ENCODE measurements around the gene CHRNA10.
A peak's percentile ranks its signal among the peaks of the same experiment; 100 is the strongest.

CHRNA10 gene

GRCh38 chr11:3641191-3641590 lies 30.0 kb downstream of the CHRNA10 start:
- DNase-seq, result no peak
- in situ Hi-C loops (cut with MboI; ENCODE audit: low pct_unique_long_range_greater_than_20kb, low sequenced_read_pairs), result no loop called here

- DNase-seq, result no peak
- in situ Hi-C loops (cut with MboI; ENCODE audit: low pct_unique_long_range_greater_than_20kb, low sequenced_read_pairs), result no loop called here
Measured at GRCh38 chr11:3639841-3640240, 31.3 kb downstream of the CHRNA10 start.

GRCh38 chr11:3638513-3638912 lies 32.7 kb downstream of the CHRNA10 start:
- DNase-seq, result no peak
- in situ Hi-C loops (cut with MboI; ENCODE audit: low pct_unique_long_range_greater_than_20kb, low sequenced_read_pairs), result no loop called here

- no peak for DNase-seq
Measured at GRCh38 chr11:3637201-3637600, 34.0 kb downstream of the CHRNA10 start.

GRCh38 chr11:3635641-3636375 lies 35.4 kb downstream of the CHRNA10 start:
- in situ Hi-C loops (cut with MboI; ENCODE audit: low pct_unique_long_range_greater_than_20kb, low sequenced_read_pairs), result no loop called here
- DNase-seq, result no peak

More at GRCh38 chr11:3637201-3637600, 34.0 kb downstream of the CHRNA10 start:
- in situ Hi-C loops (cut with MboI; ENCODE audit: low pct_unique_long_range_greater_than_20kb, low sequenced_read_pairs), result no loop called here

- no peak for DNase-seq
- in situ Hi-C loops (cut with MboI; ENCODE audit: low pct_unique_long_range_greater_than_20kb, low sequenced_read_pairs), result no loop called here
Measured at GRCh38 chr11:3632070-3632660, 39.0 kb downstream of the CHRNA10 start.

GRCh38 chr11:3631331-3631730 lies 39.9 kb downstream of the CHRNA10 start:
- DNase-seq, result no peak
- in situ Hi-C loops (cut with MboI; ENCODE audit: low pct_unique_long_range_greater_than_20kb, low sequenced_read_pairs), result no loop called here

- in situ Hi-C loops (cut with MboI; ENCODE audit: low pct_unique_long_range_greater_than_20kb, low sequenced_read_pairs), result no loop called here
- no peak for DNase-seq
Measured at GRCh38 chr11:3627291-3627690, 43.9 kb downstream of the CHRNA10 start.

GRCh38 chr11:3626250-3626960 lies 44.8 kb downstream of the CHRNA10 start:
- DNase-seq, result peak; percentile 94
- in situ Hi-C loops (cut with MboI; ENCODE audit: low pct_unique_long_range_greater_than_20kb, low sequenced_read_pairs), result no loop called here

- no peak for DNase-seq
- in situ Hi-C loops (cut with MboI; ENCODE audit: low pct_unique_long_range_greater_than_20kb, low sequenced_read_pairs), result no loop called here
Measured at GRCh38 chr11:3623767-3624458, 47.3 kb downstream of the CHRNA10 start.

- in situ Hi-C loops (cut with MboI; ENCODE audit: low pct_unique_long_range_greater_than_20kb, low sequenced_read_pairs), result no loop called here
- no peak for DNase-seq
Measured at GRCh38 chr11:3623121-3623520, 48.1 kb downstream of the CHRNA10 start.

- DNase-seq, result no peak
- in situ Hi-C loops (cut with MboI; ENCODE audit: low pct_unique_long_range_greater_than_20kb, low sequenced_read_pairs), result no loop called here
Measured at GRCh38 chr11:3622521-3622920, 48.7 kb downstream of the CHRNA10 start.

- in situ Hi-C loops (cut with MboI; ENCODE audit: low pct_unique_long_range_greater_than_20kb, low sequenced_read_pairs), result no loop called here
Measured at GRCh38 chr11:3617990-3618389, 53.2 kb downstream of the CHRNA10 start.

GRCh38 chr11:3616721-3617460 lies 54.3 kb downstream of the CHRNA10 start:
- in situ Hi-C loops (cut with MboI; ENCODE audit: low pct_unique_long_range_greater_than_20kb, low sequenced_read_pairs), result no loop called here
- no peak for DNase-seq

More at GRCh38 chr11:3617990-3618389, 53.2 kb downstream of the CHRNA10 start:
- DNase-seq, result no peak

- DNase-seq, result no peak
- in situ Hi-C loops (cut with MboI; ENCODE audit: low pct_unique_long_range_greater_than_20kb, low sequenced_read_pairs), result no loop called here
Measured at GRCh38 chr11:3615998-3616397, 55.2 kb downstream of the CHRNA10 start.

Data from KBM-7 (cell line).